Tibial nerve (tissue), 3 donors: Measurements from ENCODE around the gene STIM1.

Source experiments
- CTCF ChIP-seq, 5 experiments: fragments of 200-600 bp in 3 of 5; fragments of 450-650 bp in 2 of 5; sonication (generic) in 3 of 5; IDR thresholded peaks; one replicate each; pipeline ENCODE4 v1.5.1; 2016 to 2019; ENCODE audit warnings: antibody characterized with exemption in 5 of 5, mild to moderate bottlenecking in 3 of 5, moderate library complexity in 2 of 5
- POLR2A ChIP-seq, 2 donors: fragments of 450-650 bp; IDR thresholded peaks; one replicate each; pipeline ENCODE4 v1.6.1; 2017; ENCODE audit warnings: antibody characterized with exemption in 2 of 2, mild to moderate bottlenecking in 2 of 2, moderate library complexity in 2 of 2

- no peak for TF ChIP-seq CTCF (IDR thresholded peaks at IDR 0.05)
- no peak for TF ChIP-seq POLR2A (IDR thresholded peaks at IDR 0.05)
These were observed 22.1 kb downstream of the STIM1 start for GRCh38 chr11:3877364-3878257.
